Body of pancreas (tissue), 4 donors: Measurements from ENCODE around the gene BCL10. TPM values are rescaled to one million over a fixed set of nuclear protein-coding genes. Genes with fewer than 3 reads are reported as not detected.

Experiments used
- ATAC-seq: fragments of 150-250 bp; one replicate; pipeline ENCODE4 v1.9.1; 2016
- DNase-seq, 4 donors: peaks; one replicate each; pipeline ENCODE4 v3.0.0-alpha.2; 2019
- H3K27ac ChIP-seq, 4 donors: fragments of 200-600 bp; sonication (generic); 1 replicate in 3 of 4; 2 replicates in 1 of 4; pipeline versions ENCODE4 v1.5.1 to v1.6.1; 2016 to 2019; ENCODE audit warnings: mild to moderate bottlenecking in 1 of 4, mixed read lengths in 1 of 4, moderate library complexity in 1 of 4
- H3K27me3 ChIP-seq, 2 donors: fragments of 200-600 bp; sonication (generic); one replicate each; pipeline ENCODE4 v1.6.0; 2016; ENCODE audit warnings: mild to moderate bottlenecking in 1 of 2
- H3K36me3 ChIP-seq, 2 donors: fragments of 200-600 bp; sonication (generic); replicated peaks in 1 of 2; 2 replicates each; pipeline ENCODE4 v1.5.1; 2016; ENCODE audit warnings: low read depth in 2 of 2; ENCODE audit not compliant: insufficient read depth in 1 of 2
- H3K4me1 ChIP-seq: fragments of 200-600 bp; sonication (generic); one replicate; pipeline ENCODE4 v1.6.0; 2016
- H3K4me3 ChIP-seq, 2 donors: fragments of 200-600 bp; sonication (generic); 1 replicate in 1 of 2; 2 replicates in 1 of 2; pipeline ENCODE4 v1.5.1; 2016 to 2019
- H3K9me3 ChIP-seq, 3 donors: fragments of 200-600 bp; sonication (generic); 1 replicate in 2 of 3; 2 replicates in 1 of 3; pipeline ENCODE4 v1.5.1; 2016
- CTCF ChIP-seq, 7 experiments: fragments of 450-650 bp in 4 of 7; fragments of 200-600 bp in 3 of 7; sonication (generic) in 3 of 7; IDR thresholded peaks; one replicate each; pipeline ENCODE4 v1.5.1; 2016 to 2019; ENCODE audit warnings: antibody characterized with exemption in 7 of 7
- POLR2A ChIP-seq, 3 donors: fragments of 450-650 bp; IDR thresholded peaks; one replicate each; pipeline ENCODE4 v1.6.1; 2016; ENCODE audit warnings: antibody characterized with exemption in 3 of 3, mild to moderate bottlenecking in 2 of 3
- WGBS, 2 donors: methylation state at CpG; one replicate each; pipeline ENCODE4 v1.1.5; 2017; 5-methylcytosine and 5-hydroxymethylcytosine counted together
- intact Hi-C: fragments of 100-400 bp; cut with DNase I; formaldehyde crosslinking; loops from one replicate; pipeline ENCODE4 v1.15.1; 2023
- total RNA-seq, 2 donors: library from RNA; depleted of rRNA; stranded (reverse); fragments of >200 nt; gene quantifications; one replicate each; pipeline ENCODE4 v1.1.0, GENCODE V29; 2016

Gene BCL10
- total RNA-seq, 2 donors from 2014 or later: 4.9 to 9.3 TPM

- Histone ChIP-seq H3K4me3 (no peak overlapping the region), H3K36me3 (no peaks in the 10 kb centered on the region), H3K27me3 (no peaks in the 10 kb centered on the region), H3K4me1 (peaks cover 7% of the 10 kb centered on the region), H3K27ac (no peak overlapping the region), H3K9me3 (no peaks in the 10 kb centered on the region)
- intact Hi-C loops: loop anchor here (5.0 to 10.0 kb wide), 2 partner anchors 196 to 279 kb away; partner anchors contain the start of gene CCN1
- no peak for ATAC-seq
- 94 to 95% methylated on average over 4 of the region's 4 CpGs for WGBS, 2 donors
- TF ChIP-seq POLR2A (IDR thresholded peaks at IDR 0.05) (no peak), CTCF (IDR thresholded peaks at IDR 0.05) (no peak)
- no peak for DNase-seq
These were observed 29.8 kb upstream of the BCL10 start for GRCh38 chr1:85306236-85306635.

GRCh38 chr1:85303440-85304162 is 27.2 kb upstream of the BCL10 start:
- Histone ChIP-seq H3K4me3 (no peak overlapping the region), H3K27me3 (no peaks in the 10 kb centered on the region), H3K9me3 (no peaks in the 10 kb centered on the region), H3K27ac (no peak overlapping the region), H3K36me3 (no peaks in the 10 kb centered on the region), H3K4me1 (peaks cover 7% of the 10 kb centered on the region)
- no peak for DNase-seq
- TF ChIP-seq CTCF (IDR thresholded peaks at IDR 0.05) (no peak), POLR2A (IDR thresholded peaks at IDR 0.05) (no peak)
- intact Hi-C loops: loop anchor here (10.0 kb wide), 1 partner anchor 281 kb away; the partner anchor contains the start of gene CCN1
- 80 to 86% methylated on average over 4 of the region's 4 CpGs for WGBS, 2 donors
- ATAC-seq: no peak

- ATAC-seq (no peak), DNase-seq (no peak)
- WGBS, 2 donors: 60 to 65% methylated on average over 3 of the region's 3 CpGs
- H3K36me3 ChIP-seq: no peaks in the 10 kb centered on the region
- intact Hi-C loops: loop anchor here (10.0 kb wide), 1 partner anchor 285 kb away; the partner anchor contains the start of gene CCN1
- no peaks in the 10 kb centered on the region for H3K27me3 ChIP-seq
- H3K27ac ChIP-seq: no peak overlapping the region
- H3K4me3 ChIP-seq: no peak overlapping the region
- no peaks in the 10 kb centered on the region for H3K9me3 ChIP-seq
- H3K4me1 ChIP-seq: peaks cover 17% of the 10 kb centered on the region
- TF ChIP-seq CTCF (IDR thresholded peaks at IDR 0.05) (no peak), POLR2A (IDR thresholded peaks at IDR 0.05) (no peak)
These were observed 23.7 kb upstream of the BCL10 start for GRCh38 chr1:85300140-85300539.

- no peaks in the 10 kb centered on the region for H3K9me3 ChIP-seq
- no peaks in the 10 kb centered on the region for H3K36me3 ChIP-seq
- DNase-seq: peak; percentile 55 to 85 (median 68)
- intact Hi-C loops: no loop called here
- no peak overlapping the region for H3K4me3 ChIP-seq
- peak in 2 of 3 donors; percentile 32 to 48 for TF ChIP-seq POLR2A (IDR thresholded peaks at IDR 0.05)
- TF ChIP-seq CTCF (IDR thresholded peaks at IDR 0.05): no peak
- ATAC-seq: peak; percentile 83
- 27 to 29% methylated on average over 11 of the region's 11 CpGs for WGBS, 2 donors
- H3K4me1 ChIP-seq: peaks cover 17% of the 10 kb centered on the region
- H3K27me3 ChIP-seq: no peaks in the 10 kb centered on the region
- H3K27ac ChIP-seq: peak overlapping the region; percentile 76 to 78 (median 77)
These were observed 21.6 kb upstream of the BCL10 start for GRCh38 chr1:85297855-85298629.
